HG03045 (cell line): Measurements from ENCODE around the gene TSPAN11.

Experiments used
- ATAC-seq: cut with Tn5 transposase; IDR thresholded peaks from one replicate; pipeline ENCODE4 v1.9.1; 2021; ENCODE audit warnings: mild to moderate bottlenecking, moderate library complexity; ENCODE audit not compliant: unreplicated experiment

Gene TSPAN11

GRCh38 chr12:30959110-30959710 is 32.7 kb downstream of the TSPAN11 start:
- no peak for ATAC-seq

GRCh38 chr12:30959778-30960177 is 33.2 kb downstream of the TSPAN11 start:
- no peak for ATAC-seq

- no peak for ATAC-seq
Observed at GRCh38 chr12:30961030-30961429, 34.5 kb downstream of the TSPAN11 start.

- no peak for ATAC-seq
Observed at GRCh38 chr12:30962047-30962446, 35.5 kb downstream of the TSPAN11 start.

GRCh38 chr12:30963709-30964564 is 37.4 kb downstream of the TSPAN11 start:
- no peak for ATAC-seq

- ATAC-seq, result no peak
Observed at GRCh38 chr12:30964896-30965612, 38.5 kb downstream of the TSPAN11 start.

GRCh38 chr12:30965613-30965985 is 39.1 kb downstream of the TSPAN11 start:
- ATAC-seq, result no peak

GRCh38 chr12:30967026-30967425 is 40.5 kb downstream of the TSPAN11 start:
- ATAC-seq, result no peak

GRCh38 chr12:30968211-30968610 is 41.7 kb downstream of the TSPAN11 start:
- ATAC-seq, result no peak

- ATAC-seq, result no peak
Observed at GRCh38 chr12:30969006-30969405, 42.5 kb downstream of the TSPAN11 start.

- ATAC-seq, result no peak
Observed at GRCh38 chr12:30969606-30970395, 43.3 kb downstream of the TSPAN11 start.

- no peak for ATAC-seq
Observed at GRCh38 chr12:30970559-30971197, 44.1 kb downstream of the TSPAN11 start.

GRCh38 chr12:30972035-30972434 is 45.5 kb downstream of the TSPAN11 start:
- no peak for ATAC-seq

GRCh38 chr12:30973175-30973574 is 46.6 kb downstream of the TSPAN11 start:
- ATAC-seq, result no peak

GRCh38 chr12:30973830-30974229 is 47.3 kb downstream of the TSPAN11 start:
- ATAC-seq, result no peak

- no peak for ATAC-seq
Observed at GRCh38 chr12:30974746-30975500, 48.4 kb downstream of the TSPAN11 start.

- no peak for ATAC-seq
Observed at GRCh38 chr12:30975581-30975980, 49.0 kb downstream of the TSPAN11 start.

- ATAC-seq, result no peak
Observed at GRCh38 chr12:30976206-30976605, 49.7 kb downstream of the TSPAN11 start.

- ATAC-seq, result no peak
Observed at GRCh38 chr12:30977124-30977523, 50.6 kb downstream of the TSPAN11 start.
